K562 (cell line): ENCODE data around the gene UTP11. TPM values are rescaled to one million over a fixed set of nuclear protein-coding genes. Genes with fewer than 3 reads are reported as not detected.

Experiments used
- ATAC-seq: fragments of 200-7000 bp; cut with Tn5 transposase; 3 replicates; pipeline ENCODE4 v1.9.1; 2020; ENCODE audit warnings: moderate library complexity
- BruUV-seq: library from RNA; stranded (reverse); fragments of 400-500 nt; replicated peaks from 2 replicates; lab custom pipeline; 2021; lab: Mats Ljungman, UMichigan
- CTCF ChIA-PET: fragments of 300-600 bp; formaldehyde crosslinking; extraction: SDS; loops from one replicate; lab custom pipeline; 2021; ENCODE audit warnings: low intra/inter-chr PET ratio; lab: Yijun Ruan, JAX
- POLR2A ChIA-PET: fragments of 300-600, 350-650 bp; sonication (Branson Sonifier 250); formaldehyde crosslinking; extraction: SDS; loops from one replicate; lab custom pipeline; 2021; ENCODE audit warnings: antibody characterized with exemption, inconsistent platforms; lab: Yijun Ruan, JAX
- DNase-seq, 4 experiments: peaks; one replicate each; pipeline versions ENCODE4 v3.0.0 to v3.0.0-alpha.2; 2011 to 2018; ENCODE audit warnings: low spot score in 3 of 4, mixed read lengths in 3 of 4; ENCODE audit errors: extremely low read depth in 1 of 4
- FAIRE-seq: peaks from 2 replicates; lab custom pipeline; 2011; peaks lifted over from hg19 to GRCh38; lab: Jason Lieb, UNC
- H2AFZ ChIP-seq: 2 replicates; pipeline ENCODE4 v1.6.0; 2011; ENCODE audit warnings: low read depth, low read length, control low read depth, inconsistent platforms
- H3K27ac ChIP-seq: fragments of 200-600 bp; 3 replicates; pipeline ENCODE4 v1.8.0; 2011; ENCODE audit warnings: low read depth, mild to moderate bottlenecking, control low read depth, inconsistent platforms, low read length, moderate library complexity, mixed read lengths; ENCODE audit errors: extremely low read depth
- H3K27me3 ChIP-seq, 2 experiments: fragments of 300-600 bp in 1 of 2; 2 replicates in 1 of 2; 3 replicates in 1 of 2; pipeline versions ENCODE4 v1.6.0 to v1.8.0; 2011; ENCODE audit warnings: inconsistent platforms in 2 of 2, low read length in 2 of 2, mild to moderate bottlenecking in 1 of 2, mixed read lengths in 1 of 2, moderate library complexity in 1 of 2; ENCODE audit not compliant: control insufficient read depth in 2 of 2, insufficient read depth in 2 of 2
- H3K36me3 ChIP-seq: fragments of 300-600 bp; 3 replicates; pipeline ENCODE4 v1.8.0; 2011; ENCODE audit warnings: mild to moderate bottlenecking, low read length, inconsistent platforms; ENCODE audit not compliant: control insufficient read depth, insufficient read depth
- H3K4me1 ChIP-seq, 2 experiments: fragments of 200-600 bp in 1 of 2; replicated peaks in 1 of 2; 2 replicates in 1 of 2; 3 replicates in 1 of 2; pipeline versions ENCODE4 v1.5.1 to v1.8.0; 2011; ENCODE audit warnings: inconsistent platforms in 2 of 2, low read length in 2 of 2, mild to moderate bottlenecking in 1 of 2, mixed read lengths in 1 of 2, moderate library complexity in 1 of 2; ENCODE audit not compliant: control insufficient read depth in 2 of 2, insufficient read depth in 2 of 2
- H3K4me2 ChIP-seq: 2 replicates; pipeline ENCODE4 v1.6.1; 2011; ENCODE audit warnings: low read length, control low read depth, inconsistent platforms, mixed read lengths; ENCODE audit not compliant: insufficient read depth
- H3K4me3 ChIP-seq: fragments of 200-600 bp; sonication (generic), shearing (Covaris generic); 2 replicates; pipeline ENCODE4 v1.5.1; 2016; ENCODE audit warnings: control low read depth, inconsistent platforms
- H3K79me2 ChIP-seq: fragments of 200-600 bp; 3 replicates; pipeline ENCODE4 v1.8.0; 2011; ENCODE audit warnings: low read length, inconsistent platforms; ENCODE audit not compliant: control insufficient read depth, insufficient read depth
- H3K9ac ChIP-seq, 2 experiments: 2 replicates each; pipeline versions ENCODE4 v1.6.0 to v1.6.1; 2011; ENCODE audit warnings: low read depth in 2 of 2, low read length in 2 of 2, control low read depth in 1 of 2, inconsistent platforms in 1 of 2, mild to moderate bottlenecking in 1 of 2, mixed read lengths in 1 of 2; ENCODE audit not compliant: insufficient read depth in 1 of 2
- H3K9me1 ChIP-seq: one replicate; pipeline ENCODE4 v1.6.0; 2011; ENCODE audit warnings: inconsistent platforms, mild to moderate bottlenecking, low read length, moderate library complexity; ENCODE audit not compliant: control insufficient read depth, insufficient read depth
- H3K9me3 ChIP-seq: replicated peaks from 2 replicates; pipeline ENCODE4 v1.5.1; 2011; ENCODE audit warnings: low read depth, low read length, inconsistent platforms; ENCODE audit not compliant: control insufficient read depth, insufficient read depth
- H4K20me1 ChIP-seq: replicated peaks from 2 replicates; pipeline ENCODE4 v1.6.1; 2011; ENCODE audit warnings: low read length, inconsistent platforms, mixed read lengths; ENCODE audit not compliant: control insufficient read depth, insufficient read depth
- CBFA2T3 ChIP-seq: fragments of 450-650 bp; IDR thresholded peaks from 2 replicates; pipeline ENCODE4 v1.6.1; 2017
- ESRRB ChIP-seq: fragments of 250-450 bp; sonication (Bioruptor Pico); IDR thresholded peaks from 2 replicates; pipeline ENCODE4 v1.5.0; 2020; ENCODE audit warnings: mild to moderate bottlenecking, moderate library complexity, borderline replicate concordance
- HDAC2 ChIP-seq: fragments of 450-650 bp; IDR thresholded peaks from 2 replicates; pipeline ENCODE4 v1.6.1; 2016; ENCODE audit warnings: mild to moderate bottlenecking
- HLTF ChIP-seq: fragments of 450-650 bp; IDR thresholded peaks from 2 replicates; pipeline ENCODE4 v1.6.1; 2016
- KLF1 ChIP-seq: fragments of 450-650 bp; IDR thresholded peaks from 2 replicates; pipeline ENCODE4 v1.6.1; 2016; ENCODE audit warnings: missing genetic modification characterization, missing compliant biosample characterization
- TCF7 ChIP-seq: sonication (generic); IDR thresholded peaks from 2 replicates; pipeline ENCODE4 v1.6.1; 2016; ENCODE audit warnings: antibody characterized with exemption, borderline replicate concordance
- WGBS: fragments of 100-300 bp; shearing (Covaris generic); methylation state at CpG from one replicate; pipeline ENCODE4 v1.1.6; 2016; ENCODE audit warnings: low coverage, mixed read lengths; ENCODE audit not compliant: insufficient coverage; ENCODE audit errors: missing lambda C conversion rate; 5-methylcytosine and 5-hydroxymethylcytosine counted together
- in situ Hi-C: fragments of 300-500 bp; cut with MboI; formaldehyde crosslinking; loops from 4 replicates; pipeline ENCODE4 v1.15.0; 2018; ENCODE audit warnings: inconsistent platforms, mixed read lengths
- intact Hi-C: fragments of 100-400 bp; cut with micrococcal nuclease; formaldehyde crosslinking; loops from 2 replicates; pipeline ENCODE4 v1.14.2; 2022
- polyA plus RNA-seq, 8 experiments: library from polyadenylated mRNA; depleted of rRNA in 4 of 8; stranded (reverse) in 5 of 8; unstranded in 3 of 8; fragments of >200 nt; fragmentation: Nextera tagmentation in 2 of 8; fragmentation: Illumina TruSeq in 1 of 8; extraction: Ambion mirVana in 2 of 8; extraction: Trizol in 1 of 8; gene quantifications; 2 replicates each; pipeline versions ENCODE4 v1.2.1 to v1.2.3, GENCODE V29; 2011 to 2014; ENCODE audit warnings: inconsistent platforms in 1 of 8, missing spikeins in 1 of 8
- total RNA-seq, 7 experiments: library from RNA; depleted of rRNA in 6 of 7; stranded (reverse); fragments of >200 nt in 6 of 7; fragmentation: Illumina TruSeq in 2 of 7; extraction: Trizol in 2 of 7; gene quantifications; 2 replicates each; pipeline versions ENCODE4 v1.2.1 to v1.2.3, GENCODE V29; 2011 to 2021; ENCODE audit warnings: low replicate concordance in 1 of 7
- TF ChIP-seq, protein P1 (sequence below): fragments of 450-650 bp; IDR thresholded peaks from 2 replicates; pipeline ENCODE4 v1.7.1; 2018; ENCODE audit warnings: mild to moderate bottlenecking, low read depth; ENCODE audit not compliant: partially characterized antibody
- TF ChIP-seq, protein P2 (sequence below), 2 experiments: fragments of 450-650 bp in 1 of 2; sonication (generic) in 1 of 2; formaldehyde crosslinking in 1 of 2; IDR thresholded peaks; 2 replicates each; pipeline versions ENCODE4 v1.7.1 to v1.9.0; 2016 to 2022; ENCODE audit warnings: inconsistent platforms in 1 of 2, mild to moderate bottlenecking in 1 of 2, missing genetic modification reagents in 1 of 2

The UTP11 gene
- total and polyA plus RNA-seq, 9 of the 15 experiments (the other 6 are each of a cell fraction or from before 2014, with no cell fraction given), result 91.1 to 378 (median 221) TPM

DNA sequence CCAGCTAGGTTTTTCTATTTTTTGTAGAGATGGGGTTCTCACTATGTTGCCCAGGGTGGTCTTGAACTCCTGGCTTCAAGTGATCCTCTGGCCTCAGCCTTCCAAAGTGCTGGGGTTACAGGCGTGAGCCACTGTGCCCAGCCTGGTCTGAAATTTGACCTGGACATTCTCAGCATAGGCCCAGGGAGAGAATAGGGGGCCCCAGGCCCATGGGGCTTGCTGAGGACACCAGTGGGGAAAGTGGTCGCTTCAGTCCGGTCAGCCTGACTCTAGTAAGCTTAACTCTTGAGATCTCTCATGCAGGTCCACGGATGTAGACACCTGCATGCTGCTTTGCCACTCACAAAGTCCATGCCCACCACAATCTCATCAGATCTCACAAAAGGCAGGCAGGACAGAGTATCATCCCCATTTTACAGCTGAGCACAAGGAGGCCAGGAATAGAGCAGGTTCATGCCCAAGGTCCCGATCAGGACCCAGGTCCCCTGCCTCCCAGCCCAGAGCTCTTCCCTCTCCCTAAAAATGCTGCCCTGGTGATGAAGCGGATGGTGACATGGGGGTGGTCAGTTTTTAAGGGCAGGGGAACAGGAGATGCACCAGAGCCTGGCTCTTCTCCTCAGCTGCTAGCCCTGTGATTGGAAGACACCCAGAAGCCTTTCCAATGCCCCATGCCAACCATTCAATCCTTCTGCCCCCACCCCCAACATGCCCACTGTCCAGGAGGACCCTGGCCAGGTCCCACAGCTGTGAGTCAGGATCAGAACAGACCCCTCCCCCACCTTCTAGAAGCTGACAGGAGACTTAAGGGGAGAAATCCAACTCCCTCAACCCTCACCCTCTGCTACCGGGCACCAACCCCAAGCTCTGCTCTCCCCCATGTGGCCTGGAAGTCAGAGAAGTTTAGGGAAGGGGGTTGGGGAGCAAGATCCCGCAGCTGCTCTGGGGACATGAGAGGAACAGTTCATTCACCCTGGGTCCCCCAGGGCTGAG is 9.0 kb upstream of the UTP11 start:
- ChIA-PET POLR2A (interaction anchor here (0.5 to 4.3 kb wide), 13 partner anchors 10 to 997 kb away, joined by 3 to 65 read pairs (median 3); partner anchors contain the start of genes SF3A3, UTP11 and YRDC), CTCF (no interaction called here)
- Histone ChIP-seq H4K20me1 (0 out of 2 replicates have a peak, but pooled peaks cover 12% of the 10 kb centered on the region), H3K79me2 (peaks cover 75% of the 10 kb centered on the region), H3K4me1 (peaks cover 57 to 65% of the 10 kb centered on the region in 2 experiments), H3K9me1 (peaks cover 2% of the 10 kb centered on the region), H3K4me2 (peak overlapping the region; percentile 92), H3K9ac (peak overlapping the region; percentile 86 to 99), H3K27me3 (no peaks in the 10 kb centered on the region), H3K4me3 (peak overlapping the region; percentile 65), H3K36me3 (peaks cover 45% of the 10 kb centered on the region), H3K9me3 (no peaks in the 10 kb centered on the region), H2AFZ (no peak overlapping the region), H3K27ac (peak overlapping the region; percentile 80)
- no TSS peak for BruUV-seq
- in situ Hi-C loops (no loop called here), intact Hi-C loops (loop anchor here (1.0 kb wide), 1 partner anchor 9 kb away; the partner anchor contains the start of gene UTP11)
- DNase-seq (peak in 1 of 4 experiments; percentile 57), ATAC-seq (peak; percentile 0; the same call in 2 of the 3 replicates), FAIRE-seq (no peak)
- WGBS, result 5% methylated on average over 8 of the region's 8 CpGs
- TF ChIP-seq, protein P1, sequence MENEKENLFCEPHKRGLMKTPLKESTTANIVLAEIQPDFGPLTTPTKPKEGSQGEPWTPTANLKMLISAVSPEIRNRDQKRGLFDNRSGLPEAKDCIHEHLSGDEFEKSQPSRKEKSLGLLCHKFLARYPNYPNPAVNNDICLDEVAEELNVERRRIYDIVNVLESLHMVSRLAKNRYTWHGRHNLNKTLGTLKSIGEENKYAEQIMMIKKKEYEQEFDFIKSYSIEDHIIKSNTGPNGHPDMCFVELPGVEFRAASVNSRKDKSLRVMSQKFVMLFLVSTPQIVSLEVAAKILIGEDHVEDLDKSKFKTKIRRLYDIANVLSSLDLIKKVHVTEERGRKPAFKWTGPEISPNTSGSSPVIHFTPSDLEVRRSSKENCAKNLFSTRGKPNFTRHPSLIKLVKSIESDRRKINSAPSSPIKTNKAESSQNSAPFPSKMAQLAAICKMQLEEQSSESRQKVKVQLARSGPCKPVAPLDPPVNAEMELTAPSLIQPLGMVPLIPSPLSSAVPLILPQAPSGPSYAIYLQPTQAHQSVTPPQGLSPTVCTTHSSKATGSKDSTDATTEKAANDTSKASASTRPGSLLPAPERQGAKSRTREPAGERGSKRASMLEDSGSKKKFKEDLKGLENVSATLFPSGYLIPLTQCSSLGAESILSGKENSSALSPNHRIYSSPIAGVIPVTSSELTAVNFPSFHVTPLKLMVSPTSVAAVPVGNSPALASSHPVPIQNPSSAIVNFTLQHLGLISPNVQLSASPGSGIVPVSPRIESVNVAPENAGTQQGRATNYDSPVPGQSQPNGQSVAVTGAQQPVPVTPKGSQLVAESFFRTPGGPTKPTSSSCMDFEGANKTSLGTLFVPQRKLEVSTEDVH, result no peak
- TF ChIP-seq HDAC2 (peak; percentile 44; the same call in 1 of the 2 replicates), ESRRB (CRISPR knock-in tag) (no peak), TCF7 (no peak), KLF1 (tag) (no peak), CBFA2T3 (no peak), HLTF (no peak)
- TF ChIP-seq, protein P2, sequence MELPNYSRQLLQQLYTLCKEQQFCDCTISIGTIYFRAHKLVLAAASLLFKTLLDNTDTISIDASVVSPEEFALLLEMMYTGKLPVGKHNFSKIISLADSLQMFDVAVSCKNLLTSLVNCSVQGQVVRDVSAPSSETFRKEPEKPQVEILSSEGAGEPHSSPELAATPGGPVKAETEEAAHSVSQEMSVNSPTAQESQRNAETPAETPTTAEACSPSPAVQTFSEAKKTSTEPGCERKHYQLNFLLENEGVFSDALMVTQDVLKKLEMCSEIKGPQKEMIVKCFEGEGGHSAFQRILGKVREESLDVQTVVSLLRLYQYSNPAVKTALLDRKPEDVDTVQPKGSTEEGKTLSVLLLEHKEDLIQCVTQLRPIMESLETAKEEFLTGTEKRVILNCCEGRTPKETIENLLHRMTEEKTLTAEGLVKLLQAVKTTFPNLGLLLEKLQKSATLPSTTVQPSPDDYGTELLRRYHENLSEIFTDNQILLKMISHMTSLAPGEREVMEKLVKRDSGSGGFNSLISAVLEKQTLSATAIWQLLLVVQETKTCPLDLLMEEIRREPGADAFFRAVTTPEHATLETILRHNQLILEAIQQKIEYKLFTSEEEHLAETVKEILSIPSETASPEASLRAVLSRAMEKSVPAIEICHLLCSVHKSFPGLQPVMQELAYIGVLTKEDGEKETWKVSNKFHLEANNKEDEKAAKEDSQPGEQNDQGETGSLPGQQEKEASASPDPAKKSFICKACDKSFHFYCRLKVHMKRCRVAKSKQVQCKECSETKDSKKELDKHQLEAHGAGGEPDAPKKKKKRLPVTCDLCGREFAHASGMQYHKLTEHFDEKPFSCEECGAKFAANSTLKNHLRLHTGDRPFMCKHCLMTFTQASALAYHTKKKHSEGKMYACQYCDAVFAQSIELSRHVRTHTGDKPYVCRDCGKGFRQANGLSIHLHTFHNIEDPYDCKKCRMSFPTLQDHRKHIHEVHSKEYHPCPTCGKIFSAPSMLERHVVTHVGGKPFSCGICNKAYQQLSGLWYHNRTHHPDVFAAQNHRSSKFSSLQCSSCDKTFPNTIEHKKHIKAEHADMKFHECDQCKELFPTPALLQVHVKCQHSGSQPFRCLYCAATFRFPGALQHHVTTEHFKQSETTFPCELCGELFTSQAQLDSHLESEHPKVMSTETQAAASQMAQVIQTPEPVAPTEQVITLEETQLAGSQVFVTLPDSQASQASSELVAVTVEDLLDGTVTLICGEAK (IDR thresholded peaks at IDR 0.05), result no peak
- TF ChIP-seq, protein P2 (CRISPR knock-in tag; IDR thresholded peaks at IDR 0.05), result no peak
